ENCODE data around the gene TMEM217. TPM values are rescaled to one million over a fixed set of nuclear protein-coding genes. Genes with fewer than 3 reads are reported as not detected.
A peak's percentile ranks its signal among the peaks of the same experiment; 100 is the strongest.
"Not testable (repeated sequence)": the region's sequence is repeated elsewhere in the genome, so short reads cannot be mapped to it uniquely, and the experiment has no call there.

TMEM217 gene
- total RNA-seq, 2 donors from 2014 or later, result 2.0 to 9.6 TPM

- Mint-ChIP-seq H3K27ac (peak overlapping the region; percentile 58 to 96), H3K9me3 (peaks cover 3 to 10% of the 10 kb centered on the region in 2 donors), H3K36me3 (peaks cover 4 to 14% of the 10 kb centered on the region in 2 donors)
- ATAC-seq, result no peak
- no peak for DNase-seq (ENCODE audit: low spot score in 2 of 2)
These were observed 70.5 kb downstream of the TMEM217 start for GRCh38 chr6:37187321-37188022.

- H3K9me3 Mint-ChIP-seq; DNase-seq (ENCODE audit: low spot score in 2 of 2); ATAC-seq: not testable (repeated sequence)
- Mint-ChIP-seq H3K27ac (peak overlapping the region; percentile 58 to 65), H3K36me3 (peaks cover 4 to 20% of the 10 kb centered on the region in 2 donors)
These were observed 71.8 kb downstream of the TMEM217 start for GRCh38 chr6:37185949-37186720.

- DNase-seq (ENCODE audit: low spot score in 2 of 2) (peak in 1 of 2 donors; percentile 57), ATAC-seq (peak; percentile 94 to 96)
- H3K36me3 Mint-ChIP-seq, result peaks cover 4 to 20% of the 10 kb centered on the region in 2 donors
- H3K27ac Mint-ChIP-seq, result peak overlapping the region; percentile 89 to 95
- peaks cover 3 to 10% of the 10 kb centered on the region in 2 donors for H3K9me3 Mint-ChIP-seq
These were observed 75.0 kb downstream of the TMEM217 start for GRCh38 chr6:37182736-37183590.

GRCh38 chr6:37180610-37181009, 77.3 kb downstream of the TMEM217 start:
- H3K9me3 Mint-ChIP-seq; DNase-seq (ENCODE audit: low spot score in 2 of 2); ATAC-seq; H3K27ac Mint-ChIP-seq: not testable (repeated sequence)
- H3K36me3 Mint-ChIP-seq, result peaks cover 6 to 28% of the 10 kb centered on the region in 2 donors

- DNase-seq (ENCODE audit: low spot score in 2 of 2), result no peak
- ATAC-seq, result no peak
- H3K36me3 Mint-ChIP-seq, result peaks cover 11 to 31% of the 10 kb centered on the region in 2 donors
- H3K9me3 Mint-ChIP-seq, result no peaks in the 10 kb centered on the region
- peak overlapping the region; percentile 22 to 32 for H3K27ac Mint-ChIP-seq
These were observed 77.9 kb downstream of the TMEM217 start for GRCh38 chr6:37180075-37180474.

- Mint-ChIP-seq H3K9me3 (no peaks in the 10 kb centered on the region), H3K36me3 (peaks cover 32 to 51% of the 10 kb centered on the region in 2 donors), H3K27ac (peak overlapping the region in 1 of 2 donors; percentile 67)
- no peak for DNase-seq (ENCODE audit: low spot score in 2 of 2)
- ATAC-seq, result no peak
These were observed 79.9 kb downstream of the TMEM217 start for GRCh38 chr6:37177935-37178517.

- DNase-seq (ENCODE audit: low spot score in 2 of 2) (no peak), ATAC-seq (no peak)
- Mint-ChIP-seq H3K9me3 (no peaks in the 10 kb centered on the region), H3K27ac (peak overlapping the region in 1 of 2 donors; percentile 18), H3K36me3 (peaks cover 39 to 56% of the 10 kb centered on the region in 2 donors)
These were observed 80.6 kb downstream of the TMEM217 start for GRCh38 chr6:37177077-37177934.

GRCh38 chr6:37176268-37177076, 81.5 kb downstream of the TMEM217 start:
- DNase-seq (ENCODE audit: low spot score in 2 of 2) (no peak), ATAC-seq (no peak)
- peaks cover 47 to 60% of the 10 kb centered on the region in 2 donors for H3K36me3 Mint-ChIP-seq
- H3K27ac Mint-ChIP-seq, result peak overlapping the region; percentile 95 to 99
- no peaks in the 10 kb centered on the region for H3K9me3 Mint-ChIP-seq

- H3K27ac Mint-ChIP-seq, result peak overlapping the region; percentile 95 to 99
- no peaks in the 10 kb centered on the region for H3K9me3 Mint-ChIP-seq
- ATAC-seq, result no peak
- H3K36me3 Mint-ChIP-seq, result peaks cover 54 to 67% of the 10 kb centered on the region in 2 donors
- no peak for DNase-seq (ENCODE audit: low spot score in 2 of 2)
These were observed 82.3 kb downstream of the TMEM217 start for GRCh38 chr6:37175332-37176267.

- no peak for DNase-seq (ENCODE audit: low spot score in 2 of 2)
- ATAC-seq, result no peak
- peaks cover 54 to 67% of the 10 kb centered on the region in 2 donors for H3K36me3 Mint-ChIP-seq
- H3K9me3 Mint-ChIP-seq, result no peaks in the 10 kb centered on the region
- H3K27ac Mint-ChIP-seq, result peak overlapping the region; percentile 95 to 99
These were observed 83.2 kb downstream of the TMEM217 start for GRCh38 chr6:37174515-37175331.

GRCh38 chr6:37174196-37174514, 83.8 kb downstream of the TMEM217 start:
- DNase-seq (ENCODE audit: low spot score in 2 of 2) (no peak), ATAC-seq (no peak)
- H3K36me3 Mint-ChIP-seq, result peaks cover 58 to 67% of the 10 kb centered on the region in 2 donors
- no peaks in the 10 kb centered on the region for H3K9me3 Mint-ChIP-seq
- peak overlapping the region; percentile 95 to 99 for H3K27ac Mint-ChIP-seq

GRCh38 chr6:37173493-37174195, 84.3 kb downstream of the TMEM217 start:
- peak in 1 of 2 donors; percentile 50 for DNase-seq (ENCODE audit: low spot score in 2 of 2)
- H3K27ac Mint-ChIP-seq, result peak overlapping the region; percentile 95 to 99

More at GRCh38 chr6:37173493-37174195, 84.3 kb downstream of the TMEM217 start:
- no peaks in the 10 kb centered on the region for H3K9me3 Mint-ChIP-seq
- ATAC-seq, result peak; percentile 23 to 38
- H3K36me3 Mint-ChIP-seq, result peaks cover 60 to 67% of the 10 kb centered on the region in 2 donors
